ENCODE measurements around the gene PDIA2. TPM values are rescaled to one million over a fixed set of nuclear protein-coding genes. Genes with fewer than 3 reads are reported as not detected.
A peak's percentile ranks its signal among the peaks of the same experiment; 100 is the strongest.

The PDIA2 gene, protein sequence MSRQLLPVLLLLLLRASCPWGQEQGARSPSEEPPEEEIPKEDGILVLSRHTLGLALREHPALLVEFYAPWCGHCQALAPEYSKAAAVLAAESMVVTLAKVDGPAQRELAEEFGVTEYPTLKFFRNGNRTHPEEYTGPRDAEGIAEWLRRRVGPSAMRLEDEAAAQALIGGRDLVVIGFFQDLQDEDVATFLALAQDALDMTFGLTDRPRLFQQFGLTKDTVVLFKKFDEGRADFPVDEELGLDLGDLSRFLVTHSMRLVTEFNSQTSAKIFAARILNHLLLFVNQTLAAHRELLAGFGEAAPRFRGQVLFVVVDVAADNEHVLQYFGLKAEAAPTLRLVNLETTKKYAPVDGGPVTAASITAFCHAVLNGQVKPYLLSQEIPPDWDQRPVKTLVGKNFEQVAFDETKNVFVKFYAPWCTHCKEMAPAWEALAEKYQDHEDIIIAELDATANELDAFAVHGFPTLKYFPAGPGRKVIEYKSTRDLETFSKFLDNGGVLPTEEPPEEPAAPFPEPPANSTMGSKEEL
- total RNA-seq: not detected

DNA sequence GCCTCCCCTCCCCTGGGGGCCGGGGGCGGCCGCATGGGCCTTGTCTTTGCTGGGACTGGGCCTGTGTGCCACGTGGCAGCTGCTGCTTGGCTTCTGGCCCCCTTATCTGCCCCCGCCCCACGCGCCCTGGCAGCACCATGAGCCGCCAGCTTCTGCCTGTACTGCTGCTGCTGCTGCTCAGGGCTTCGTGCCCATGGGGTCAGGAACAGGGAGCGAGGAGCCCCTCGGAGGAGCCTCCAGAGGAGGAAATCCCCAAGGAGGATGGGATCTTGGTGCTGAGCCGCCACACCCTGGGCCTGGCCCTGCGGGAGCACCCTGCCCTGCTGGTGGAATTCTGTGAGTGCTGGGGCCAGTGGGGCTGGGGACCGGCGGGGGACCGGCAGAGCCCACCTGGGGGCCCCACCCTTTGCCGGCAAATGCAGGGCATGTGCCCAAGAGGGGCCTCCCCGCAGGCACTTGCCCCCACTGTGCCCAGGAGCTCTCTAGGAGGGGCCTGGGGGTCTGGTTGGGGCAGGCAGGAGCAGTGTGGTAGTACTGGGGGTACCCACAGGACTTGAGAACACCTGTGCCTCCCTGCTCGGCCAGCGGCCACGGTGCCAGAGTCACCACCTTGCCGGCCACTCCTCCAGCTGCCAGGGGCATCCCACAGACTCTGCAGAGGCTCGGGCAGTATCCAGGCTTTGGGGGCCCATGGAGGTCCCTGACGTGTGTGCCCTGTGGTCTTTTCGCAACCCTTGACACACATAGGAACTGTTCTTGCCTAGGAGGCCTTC is at the start of gene PDIA2:
Gene PDIA2, plus strand, starts transcription at position 132 of the 773 bp plus-strand sequence. Its CDS starts 6 bp downstream, at position 138.
- Histone ChIP-seq H3K9me3 (no peaks in the 10 kb centered on the region), H3K4me3 (no peak within 1 kb of the TSS), H3K27me3 (no peaks in the 10 kb centered on the region), H3K27ac (no peak within 1 kb of the TSS), H3K4me1 (peaks cover 18% of the 10 kb centered on the region), H3K36me3 (peaks cover 0 to 6% of the 10 kb centered on the region in 2 donors)
- no peak for DNase-seq (ENCODE audit: extremely low spot score in 2 of 2)
- intact Hi-C loops (cut with DNase I): no loop called here
- TF ChIP-seq CTCF (IDR thresholded peaks at IDR 0.05) (no peak), POLR2A (IDR thresholded peaks at IDR 0.05) (no peak), POLR2AphosphoS5 (IDR thresholded peaks at IDR 0.05; ENCODE audit: insufficient read depth in 1 of 2, low read depth in 1 of 2) (no peak)

GRCh38 chr16:234468-235305 is 48.3 kb upstream of the PDIA2 start, which contains the start of gene FAM234A:
TSS of gene FAM234A (plus strand) at chr16:234821. CDS start at chr16:254414, 19,593 bp downstream.
- intact Hi-C loops (cut with DNase I): loop anchor here (2.0 kb wide), 1 partner anchor 118 kb away; the partner anchor contains the start of gene AXIN1
- peaks cover 13% of the 10 kb centered on the region for H3K4me1 ChIP-seq
- no peaks in the 10 kb centered on the region for H3K36me3 ChIP-seq
- DNase-seq (ENCODE audit: extremely low spot score in 2 of 2): peak in 1 of 2 donors; percentile 94
- no peaks in the 10 kb centered on the region for H3K9me3 ChIP-seq
- H3K27ac ChIP-seq: peak within 1 kb of the TSS; percentile 94
- no peaks in the 10 kb centered on the region for H3K27me3 ChIP-seq
- TF ChIP-seq POLR2AphosphoS5 (IDR thresholded peaks at IDR 0.05; ENCODE audit: insufficient read depth in 1 of 2, low read depth in 1 of 2) (peak; percentile 35 to 84), POLR2A (IDR thresholded peaks at IDR 0.05) (peak; percentile 89 to 96), CTCF (IDR thresholded peaks at IDR 0.05) (no peak)
- H3K4me3 ChIP-seq: peak within 1 kb of the TSS; percentile 58 to 89

GRCh38 chr16:239948-240277 is 43.1 kb upstream of the PDIA2 start:
- intact Hi-C loops (cut with DNase I): no loop called here
- Histone ChIP-seq H3K27ac (no peak overlapping the region), H3K4me3 (no peak overlapping the region), H3K9me3 (no peaks in the 10 kb centered on the region), H3K36me3 (no peaks in the 10 kb centered on the region), H3K4me1 (peaks cover 22% of the 10 kb centered on the region), H3K27me3 (no peaks in the 10 kb centered on the region)
- TF ChIP-seq POLR2AphosphoS5 (IDR thresholded peaks at IDR 0.05; ENCODE audit: insufficient read depth in 1 of 2, low read depth in 1 of 2) (no peak), CTCF (IDR thresholded peaks at IDR 0.05) (no peak), POLR2A (IDR thresholded peaks at IDR 0.05) (no peak)
- DNase-seq (ENCODE audit: extremely low spot score in 2 of 2): no peak

DNA sequence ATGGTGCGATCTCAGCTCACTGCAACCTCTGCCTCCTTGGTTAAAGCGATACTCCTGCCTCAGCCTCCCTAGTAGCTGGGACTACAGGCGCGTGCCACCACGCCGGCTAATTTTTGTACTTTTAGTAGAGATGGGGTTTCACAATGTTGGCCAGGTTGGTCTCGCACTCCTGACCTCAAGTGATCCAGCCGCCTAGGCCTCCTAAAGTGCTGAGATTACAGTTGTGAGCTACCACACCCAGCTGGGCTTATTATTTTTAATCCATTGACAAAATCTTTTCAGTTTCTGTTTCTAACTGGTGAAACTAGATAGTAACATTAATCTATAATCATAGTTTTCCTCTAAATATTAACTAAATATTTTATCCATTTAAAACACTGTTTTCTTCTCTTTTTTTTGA is 42.4 kb upstream of the PDIA2 start:
- Histone ChIP-seq H3K27ac (peak overlapping the region; percentile 12), H3K4me1 (peaks cover 17% of the 10 kb centered on the region), H3K27me3 (no peaks in the 10 kb centered on the region), H3K9me3 (no peaks in the 10 kb centered on the region), H3K36me3 (no peaks in the 10 kb centered on the region), H3K4me3 (no peak overlapping the region)
- no peak for TF ChIP-seq POLR2AphosphoS5 (IDR thresholded peaks at IDR 0.05; ENCODE audit: insufficient read depth in 1 of 2, low read depth in 1 of 2)
- no peak for TF ChIP-seq POLR2A (IDR thresholded peaks at IDR 0.05)
- no peak for TF ChIP-seq CTCF (IDR thresholded peaks at IDR 0.05)
- no peak for DNase-seq (ENCODE audit: extremely low spot score in 2 of 2)
- intact Hi-C loops (cut with DNase I): no loop called here

Measured in vagina (tissue), 2 donors.